B cell (primary cell): Measurements from ENCODE around the gene PJA1. TPM values are rescaled to one million over a fixed set of nuclear protein-coding genes. Genes with fewer than 3 reads are reported as not detected.

Experiments used
- ATAC-seq: fragments of 200-7000 bp; cut with Tn5 transposase; one replicate; pipeline ENCODE4 v1.10.0; 2021; ENCODE audit warnings: low read depth, mild to moderate bottlenecking, moderate number of reproducible peaks, moderate library complexity
- CTCF ChIA-PET: fragments of 350-600 bp; sonication (Branson Sonifier 250); formaldehyde crosslinking; loops from one replicate; lab custom pipeline; 2021; ENCODE audit warnings: antibody characterized with exemption, inconsistent platforms; lab: Charles Lee
- POLR2A ChIA-PET: fragments of 350-600 bp; sonication (Branson Sonifier 250); formaldehyde crosslinking; loops from one replicate; lab custom pipeline; 2021; ENCODE audit warnings: antibody characterized with exemption; lab: Charles Lee
- DNase-seq: peaks from one replicate; pipeline ENCODE4 v3.0.0; 2013
- H2AFZ ChIP-seq: 2 replicates; pipeline ENCODE4 v1.6.1; 2012; ENCODE audit warnings: mild to moderate bottlenecking, low read depth, low read length; ENCODE audit not compliant: insufficient read depth, poor library complexity, severe bottlenecking
- H3K27ac ChIP-seq, 2 donors: 1 replicate in 1 of 2; 2 replicates in 1 of 2; pipeline ENCODE4 v1.5.1; 2012 to 2013; ENCODE audit warnings: low read length in 2 of 2, mild to moderate bottlenecking in 2 of 2, moderate library complexity in 1 of 2
- H3K27me3 ChIP-seq, 4 experiments: fragments of 200-600 bp in 1 of 4; sonication (generic) in 1 of 4; replicated peaks in 1 of 4; 1 replicate in 2 of 4; 2 replicates in 2 of 4; pipeline versions ENCODE4 v1.6.1 to v1.7.0; 2013 to 2016; ENCODE audit warnings: low read length in 3 of 4, mild to moderate bottlenecking in 2 of 4, mixed read lengths in 1 of 4, moderate library complexity in 1 of 4; ENCODE audit not compliant: insufficient read depth in 4 of 4, control insufficient read depth in 3 of 4; ENCODE audit errors: control extremely low read depth in 1 of 4
- H3K36me3 ChIP-seq, 2 experiments: replicated peaks in 1 of 2; 1 replicate in 1 of 2; 2 replicates in 1 of 2; pipeline versions ENCODE4 v1.6.1 to v1.7.1; 2013; ENCODE audit warnings: low read length in 1 of 2; ENCODE audit not compliant: insufficient read depth in 2 of 2, control insufficient read depth in 1 of 2; ENCODE audit errors: control extremely low read depth in 1 of 2, extremely low read depth in 1 of 2
- H3K4me1 ChIP-seq, 2 donors: fragments of 200-600 bp in 1 of 2; sonication (generic) in 1 of 2; 1 replicate in 1 of 2; 2 replicates in 1 of 2; pipeline versions ENCODE4 v1.5.1 to v1.6.1; 2013 to 2017; ENCODE audit warnings: low read length in 2 of 2; ENCODE audit not compliant: control insufficient read depth in 2 of 2, insufficient read depth in 2 of 2
- H3K4me2 ChIP-seq: replicated peaks from 2 replicates; pipeline ENCODE3; 2012; ENCODE audit warnings: mild to moderate bottlenecking, low read depth, low read length; ENCODE audit not compliant: poor library complexity, severe bottlenecking
- H3K4me3 ChIP-seq, 5 experiments: fragments of 200-600 bp in 1 of 5; sonication (generic) in 1 of 5; 1 replicate in 3 of 5; 2 replicates in 2 of 5; pipeline versions ENCODE4 v1.5.1 to v1.7.0; 2011 to 2016; ENCODE audit warnings: low read length in 4 of 5, mild to moderate bottlenecking in 4 of 5, low read depth in 2 of 5, control low read depth in 1 of 5, moderate library complexity in 1 of 5; ENCODE audit not compliant: insufficient read depth in 1 of 5; ENCODE audit errors: control extremely low read depth in 1 of 5, extremely low read depth in 1 of 5
- H3K79me2 ChIP-seq: fragments of 200-600 bp; sonication (generic); one replicate; pipeline ENCODE4 v1.6.0; 2016; ENCODE audit warnings: low read length; ENCODE audit not compliant: control insufficient read depth, insufficient read depth
- H3K9ac ChIP-seq: fragments of 200-600 bp; sonication (generic); 2 replicates; pipeline ENCODE4 v1.6.1; 2017; ENCODE audit warnings: mild to moderate bottlenecking, low read length, moderate library complexity
- H3K9me3 ChIP-seq, 3 donors: one replicate each; pipeline versions ENCODE4 v1.6.1 to v1.7.1; 2013; ENCODE audit warnings: low read length in 2 of 3; ENCODE audit not compliant: control insufficient read depth in 2 of 3, insufficient read depth in 1 of 3; ENCODE audit errors: control extremely low read depth in 1 of 3
- H4K20me1 ChIP-seq: 2 replicates; pipeline ENCODE4 v1.6.0; 2012; ENCODE audit warnings: mild to moderate bottlenecking, low read length; ENCODE audit not compliant: insufficient read depth, control insufficient read depth, poor library complexity, severe bottlenecking
- H3K27ac Mint-ChIP-seq: one replicate; pipeline ENCODE4 v1.8.0; 2021; ENCODE audit warnings: mixed read lengths
- H3K27me3 Mint-ChIP-seq: one replicate; pipeline ENCODE4 v1.8.0; 2021; ENCODE audit warnings: mixed read lengths
- H3K4me1 Mint-ChIP-seq: one replicate; pipeline ENCODE4 v1.8.0; 2021; ENCODE audit warnings: mixed read lengths
- H3K4me3 Mint-ChIP-seq: one replicate; pipeline ENCODE4 v1.8.0; 2021; ENCODE audit warnings: mixed read lengths
- H3K9me3 Mint-ChIP-seq: one replicate; pipeline ENCODE4 v1.8.0; 2022; ENCODE audit warnings: mixed read lengths; ENCODE audit not compliant: insufficient read depth
- CTCF ChIP-seq: fragments of 200-600 bp; IDR thresholded peaks from one replicate; pipeline ENCODE4 v1.8.0; 2022; ENCODE audit warnings: antibody characterized with exemption, mild to moderate bottlenecking
- EZH2 ChIP-seq: IDR thresholded peaks from 2 replicates; pipeline ENCODE4 v1.6.1; 2012; ENCODE audit warnings: borderline replicate concordance, low read depth, mild to moderate bottlenecking, moderate library complexity, low read length; ENCODE audit not compliant: insufficient read depth, poor library complexity, severe bottlenecking
- WGBS: methylation state at CpG from one replicate; pipeline ENCODE4 v1.1.5; 2013; ENCODE audit warnings: missing lambda C conversion rate; ENCODE audit not compliant: insufficient coverage; 5-methylcytosine and 5-hydroxymethylcytosine counted together
- intact Hi-C: fragments of 100-400 bp; cut with micrococcal nuclease; formaldehyde crosslinking; loops from one replicate; pipeline ENCODE4 v1.10.0; 2022
- polyA minus RNA-seq: library from RNA; depleted of rRNA, polyadenylated mRNA; stranded (reverse); fragments of >200 nt; gene quantifications from 2 replicates; pipeline ENCODE4 v1.2.3, GENCODE V29; 2012
- polyA plus RNA-seq: library from polyadenylated mRNA; depleted of rRNA; stranded (reverse); fragments of >200 nt; gene quantifications from 2 replicates; pipeline ENCODE4 v1.2.3, GENCODE V29; 2012
- total RNA-seq, 2 donors: library from RNA; stranded (reverse); fragments of 120-200 nt in 1 of 2; gene quantifications; 1 replicate in 1 of 2; 2 replicates in 1 of 2; pipeline versions ENCODE4 v1.2.3 to v1.2.4, GENCODE V29; 2013 to 2022

The PJA1 gene
- total RNA-seq, result 21.3 and 25.7 TPM in 2 replicates
- 24.9 TPM for total RNA-seq (2013)
- polyA plus RNA-seq, result 17.7 and 26.4 TPM in 2 replicates
- polyA minus RNA-seq, result 19.8 and 21.9 TPM in 2 replicates

GRCh38 chrX:69165087-69165651 is at the start of gene PJA1:
TSS of gene PJA1 (minus strand) at chrX:69165453. CDS start at chrX:69163073, 2,380 bp downstream.
- intact Hi-C loops, result loop anchor here (2.0 to 10.0 kb wide), 2 partner anchors 336 to 970 kb away; partner anchors contain the start of genes EFNB1 and IGBP1
- H3K4me3 ChIP-seq, result peak within 1 kb of the TSS; percentile 49 to 79 (median 69)
- peak within 1 kb of the TSS; percentile 24 to 70 for H3K27ac ChIP-seq
- peak within 1 kb of the TSS; percentile 78 for H3K9ac ChIP-seq
- no peaks in the 10 kb centered on the region for H3K36me3 ChIP-seq
- H3K4me2 ChIP-seq, result peak within 1 kb of the TSS; percentile 72
- Mint-ChIP-seq H3K27me3 (no peaks in the 10 kb centered on the region), H3K4me1 (peaks cover 16% of the 10 kb centered on the region), H3K4me3 (peak within 1 kb of the TSS; percentile 94), H3K9me3 (no peaks in the 10 kb centered on the region), H3K27ac (peak within 1 kb of the TSS; percentile 93)
- ChIA-PET POLR2A (interaction anchor here (0.7 kb wide), 1 partner anchor 28 kb away, joined by 4 read pairs; no protein-coding TSS in a partner anchor), CTCF (interaction anchor here (0.7 to 1.5 kb wide), 3 partner anchors 337 to 968 kb away, joined by 3 to 14 read pairs (median 5); partner anchors contain the start of genes EFNB1 and IGBP1)
- WGBS, result under 1% methylated on average over 25 of the region's 48 CpGs
- H3K4me1 ChIP-seq, result peaks cover 0 to 8% of the 10 kb centered on the region in 2 donors
- no peaks in the 10 kb centered on the region for H4K20me1 ChIP-seq
- peak within 1 kb of the TSS; percentile 61 for H2AFZ ChIP-seq
- DNase-seq (peak; percentile 76), ATAC-seq (peak; percentile 84)
- no peaks in the 10 kb centered on the region for H3K79me2 ChIP-seq
- TF ChIP-seq EZH2, result no peak
- TF ChIP-seq CTCF, result no peak
- no peaks in the 10 kb centered on the region for H3K27me3 ChIP-seq
- no peaks in the 10 kb centered on the region for H3K9me3 ChIP-seq

GRCh38 chrX:69214463-69214862 is 49.2 kb upstream of the PJA1 start:
- Histone ChIP-seq H3K36me3 (no peaks in the 10 kb centered on the region), H3K27ac (no peak overlapping the region), H2AFZ (no peak overlapping the region), H3K4me2 (no peak overlapping the region), H3K9ac (no peak overlapping the region), H3K9me3 (no peaks in the 10 kb centered on the region), H3K4me1 (no peaks in the 10 kb centered on the region), H3K27me3 (no peaks in the 10 kb centered on the region), H4K20me1 (no peaks in the 10 kb centered on the region), H3K79me2 (no peaks in the 10 kb centered on the region), H3K4me3 (no peak overlapping the region)
- no peaks in the 10 kb centered on the region for H3K9me3 Mint-ChIP-seq
- H3K4me1 Mint-ChIP-seq, result no peaks in the 10 kb centered on the region
- POLR2A ChIA-PET, result no interaction called here
- CTCF ChIA-PET, result interaction anchor here (1.1 kb wide), 1 partner anchor 386 kb away, joined by 4 read pairs; the partner anchor contains the start of gene EFNB1
- H3K27ac Mint-ChIP-seq, result no peak overlapping the region
- ATAC-seq (no peak), DNase-seq (no peak)
- H3K4me3 Mint-ChIP-seq, result no peak overlapping the region
- 100% methylated on average over 1 of the region's 5 CpGs for WGBS
- no peaks in the 10 kb centered on the region for H3K27me3 Mint-ChIP-seq
- TF ChIP-seq CTCF (no peak), EZH2 (no peak)
- intact Hi-C loops, result no loop called here
